ENCODE data around the gene THAP3. TPM values are rescaled to one million over a fixed set of nuclear protein-coding genes. Genes with fewer than 3 reads are reported as not detected.
"Not testable (repeated sequence)": the region's sequence is repeated elsewhere in the genome, so short reads cannot be mapped to it uniquely, and the experiment has no call there.

The THAP3 gene
- total RNA-seq, 1 donor from 2014 or later: 25.0 TPM

- H3K9ac ChIP-seq: no peak overlapping the region
- no peak overlapping the region for H3K4me3 ChIP-seq
- Mint-ChIP-seq H3K4me3 (no peak overlapping the region), H3K27ac (no peak overlapping the region), H3K4me1 (peaks cover 22% of the 10 kb centered on the region), H3K9me3 (no peaks in the 10 kb centered on the region), H3K36me3 (peaks cover 12% of the 10 kb centered on the region), H3K27me3 (ENCODE audit: insufficient read depth, low read depth) (peaks cover 5% of the 10 kb centered on the region)
- H3F3A ChIP-seq (ENCODE audit: low read depth): no peaks in the 10 kb centered on the region
- H3K27ac ChIP-seq: no peak overlapping the region
- peaks cover 4% of the 10 kb centered on the region for H4K20me1 ChIP-seq (ENCODE audit: low read depth)
- H3K4me1 ChIP-seq: no peaks in the 10 kb centered on the region
- H3K36me3 ChIP-seq: no peaks in the 10 kb centered on the region
- peaks cover 7% of the 10 kb centered on the region for H3K79me2 ChIP-seq (ENCODE audit: low read depth)
- DNase-seq (ENCODE audit: low spot score): no peak
- no peak overlapping the region for H3K4me2 ChIP-seq
- no peaks in the 10 kb centered on the region for H3K9me3 ChIP-seq (ENCODE audit: low read depth)
- no peak overlapping the region for H2AFZ ChIP-seq (replicated peaks)
- H3K27me3 ChIP-seq: no peaks in the 10 kb centered on the region
- TF ChIP-seq EZH2 (IDR thresholded peaks at IDR 0.05) (no peak), EZH2phosphoT487 (IDR thresholded peaks at IDR 0.05) (no peak), CTCF (IDR thresholded peaks at IDR 0.05) (no peak)
Measured at GRCh38 chr1:6657138-6657537, 32.5 kb downstream of the THAP3 start.

GRCh38 chr1:6658359-6659060 lies 33.8 kb downstream of the THAP3 start:
- peaks cover 14% of the 10 kb centered on the region for H3K36me3 Mint-ChIP-seq
- Histone ChIP-seq H3K9me3 (ENCODE audit: low read depth) (no peaks in the 10 kb centered on the region), H3K9ac (no peak overlapping the region), H3K4me3 (no peak overlapping the region), H3K4me2 (no peak overlapping the region), H3K4me1 (no peaks in the 10 kb centered on the region), H4K20me1 (ENCODE audit: low read depth) (peaks cover 4% of the 10 kb centered on the region), H3F3A (ENCODE audit: low read depth) (no peaks in the 10 kb centered on the region), H3K79me2 (ENCODE audit: low read depth) (peaks cover 11% of the 10 kb centered on the region), H2AFZ (replicated peaks) (no peak overlapping the region), H3K27ac (no peak overlapping the region), H3K36me3 (no peaks in the 10 kb centered on the region), H3K27me3 (no peaks in the 10 kb centered on the region)
- H3K4me3 Mint-ChIP-seq: no peak overlapping the region
- peaks cover 16% of the 10 kb centered on the region for H3K4me1 Mint-ChIP-seq
- no peak for DNase-seq (ENCODE audit: low spot score)
- no peak overlapping the region for H3K27ac Mint-ChIP-seq
- TF ChIP-seq EZH2 (IDR thresholded peaks at IDR 0.05): no peak
- no peak for TF ChIP-seq CTCF (IDR thresholded peaks at IDR 0.05)
- TF ChIP-seq EZH2phosphoT487 (IDR thresholded peaks at IDR 0.05): no peak
- H3K9me3 Mint-ChIP-seq: no peaks in the 10 kb centered on the region
- H3K27me3 Mint-ChIP-seq (ENCODE audit: insufficient read depth, low read depth): peaks cover 4% of the 10 kb centered on the region

GRCh38 chr1:6660415-6661049 lies 35.9 kb downstream of the THAP3 start:
- H3K4me3 ChIP-seq: no peak overlapping the region
- H2AFZ ChIP-seq (replicated peaks): no peak overlapping the region
- DNase-seq (ENCODE audit: low spot score): no peak

GRCh38 chr1:6662468-6662867 lies 37.8 kb downstream of the THAP3 start:
- not testable (repeated sequence) for H3K4me3 Mint-ChIP-seq; H3K9me3 Mint-ChIP-seq; DNase-seq (ENCODE audit: low spot score); H4K20me1 ChIP-seq (ENCODE audit: low read depth); H3K4me1 Mint-ChIP-seq; H2AFZ ChIP-seq (replicated peaks); H3K4me2 ChIP-seq; H3K27ac ChIP-seq; H3K27ac Mint-ChIP-seq; H3K27me3 Mint-ChIP-seq (ENCODE audit: insufficient read depth, low read depth); H3K9me3 ChIP-seq (ENCODE audit: low read depth); H3K9ac ChIP-seq; H3F3A ChIP-seq (ENCODE audit: low read depth); H3K4me3 ChIP-seq; H3K4me1 ChIP-seq; H3K36me3 ChIP-seq; H3K27me3 ChIP-seq
- H3K36me3 Mint-ChIP-seq: peaks cover 32% of the 10 kb centered on the region
- H3K79me2 ChIP-seq (ENCODE audit: low read depth): peaks cover 11% of the 10 kb centered on the region

More at GRCh38 chr1:6660415-6661049, 35.9 kb downstream of the THAP3 start:
- Mint-ChIP-seq H3K4me1 (peaks cover 9% of the 10 kb centered on the region), H3K27ac (no peak overlapping the region), H3K4me3 (no peak overlapping the region), H3K27me3 (ENCODE audit: insufficient read depth, low read depth) (peaks cover 4% of the 10 kb centered on the region), H3K36me3 (peaks cover 23% of the 10 kb centered on the region), H3K9me3 (no peaks in the 10 kb centered on the region)
- H3K9ac ChIP-seq: no peak overlapping the region
- H3K79me2 ChIP-seq (ENCODE audit: low read depth): peaks cover 11% of the 10 kb centered on the region
- H4K20me1 ChIP-seq (ENCODE audit: low read depth): peaks cover 4% of the 10 kb centered on the region
- no peak overlapping the region for H3K4me2 ChIP-seq
- H3K27ac ChIP-seq: no peak overlapping the region
- TF ChIP-seq EZH2phosphoT487 (IDR thresholded peaks at IDR 0.05) (no peak), EZH2 (IDR thresholded peaks at IDR 0.05) (no peak), CTCF (IDR thresholded peaks at IDR 0.05) (no peak)
- H3K9me3 ChIP-seq (ENCODE audit: low read depth): no peaks in the 10 kb centered on the region
- H3K27me3 ChIP-seq: no peaks in the 10 kb centered on the region
- no peaks in the 10 kb centered on the region for H3K4me1 ChIP-seq
- no peaks in the 10 kb centered on the region for H3F3A ChIP-seq (ENCODE audit: low read depth)
- H3K36me3 ChIP-seq: no peaks in the 10 kb centered on the region
